ENCODE measurements around the gene CREBBP.

DNA sequence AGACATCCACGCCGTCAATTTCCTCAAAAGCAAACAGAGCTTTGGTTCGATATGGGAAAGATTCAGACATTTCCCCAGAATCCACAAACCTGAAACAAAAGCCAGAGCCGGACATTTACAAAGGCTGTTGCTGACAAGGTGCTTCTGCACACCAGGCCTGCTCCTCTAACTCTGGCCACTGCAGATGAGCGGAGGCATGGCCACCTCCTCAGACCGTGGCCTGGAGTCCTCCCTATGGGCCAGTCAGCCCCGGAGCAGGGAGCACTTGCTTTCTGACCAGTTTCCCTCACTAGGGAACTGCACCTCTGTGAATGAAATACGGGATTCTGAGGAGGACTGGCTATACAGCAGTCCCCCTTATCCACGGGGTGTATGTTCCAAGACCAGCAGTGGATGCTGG lies 140.9 kb downstream of the CREBBP start:
- TF ChIP-seq, protein P1, sequence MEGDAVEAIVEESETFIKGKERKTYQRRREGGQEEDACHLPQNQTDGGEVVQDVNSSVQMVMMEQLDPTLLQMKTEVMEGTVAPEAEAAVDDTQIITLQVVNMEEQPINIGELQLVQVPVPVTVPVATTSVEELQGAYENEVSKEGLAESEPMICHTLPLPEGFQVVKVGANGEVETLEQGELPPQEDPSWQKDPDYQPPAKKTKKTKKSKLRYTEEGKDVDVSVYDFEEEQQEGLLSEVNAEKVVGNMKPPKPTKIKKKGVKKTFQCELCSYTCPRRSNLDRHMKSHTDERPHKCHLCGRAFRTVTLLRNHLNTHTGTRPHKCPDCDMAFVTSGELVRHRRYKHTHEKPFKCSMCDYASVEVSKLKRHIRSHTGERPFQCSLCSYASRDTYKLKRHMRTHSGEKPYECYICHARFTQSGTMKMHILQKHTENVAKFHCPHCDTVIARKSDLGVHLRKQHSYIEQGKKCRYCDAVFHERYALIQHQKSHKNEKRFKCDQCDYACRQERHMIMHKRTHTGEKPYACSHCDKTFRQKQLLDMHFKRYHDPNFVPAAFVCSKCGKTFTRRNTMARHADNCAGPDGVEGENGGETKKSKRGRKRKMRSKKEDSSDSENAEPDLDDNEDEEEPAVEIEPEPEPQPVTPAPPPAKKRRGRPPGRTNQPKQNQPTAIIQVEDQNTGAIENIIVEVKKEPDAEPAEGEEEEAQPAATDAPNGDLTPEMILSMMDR (IDR thresholded peaks at IDR 0.05; ENCODE audit: low read length): no peak
- TF ChIP-seq EZH2 (IDR thresholded peaks at IDR 0.05; ENCODE audit: borderline replicate concordance, low read length): no peak
